B cell (primary cell): ENCODE results near the gene SH3BGR. TPM values are rescaled to one million over a fixed set of nuclear protein-coding genes. Genes with fewer than 3 reads are reported as not detected.

Experiments
- ATAC-seq: fragments of 200-7000 bp; cut with Tn5 transposase; one replicate; pipeline ENCODE4 v1.10.0; 2021; ENCODE audit warnings: low read depth, mild to moderate bottlenecking, moderate number of reproducible peaks, moderate library complexity
- CTCF ChIA-PET: fragments of 350-600 bp; sonication (Branson Sonifier 250); formaldehyde crosslinking; loops from one replicate; lab custom pipeline; 2021; ENCODE audit warnings: antibody characterized with exemption, inconsistent platforms; lab: Charles Lee
- POLR2A ChIA-PET: fragments of 350-600 bp; sonication (Branson Sonifier 250); formaldehyde crosslinking; loops from one replicate; lab custom pipeline; 2021; ENCODE audit warnings: antibody characterized with exemption; lab: Charles Lee
- DNase-seq: peaks from one replicate; pipeline ENCODE4 v3.0.0; 2013
- H2AFZ ChIP-seq: 2 replicates; pipeline ENCODE4 v1.6.1; 2012; ENCODE audit warnings: mild to moderate bottlenecking, low read depth, low read length; ENCODE audit not compliant: insufficient read depth, poor library complexity, severe bottlenecking
- H3K27ac ChIP-seq, 2 donors: 1 replicate in 1 of 2; 2 replicates in 1 of 2; pipeline ENCODE4 v1.5.1; 2012 to 2013; ENCODE audit warnings: low read length in 2 of 2, mild to moderate bottlenecking in 2 of 2, moderate library complexity in 1 of 2
- H3K27me3 ChIP-seq, 4 experiments: fragments of 200-600 bp in 1 of 4; sonication (generic) in 1 of 4; replicated peaks in 1 of 4; 1 replicate in 2 of 4; 2 replicates in 2 of 4; pipeline versions ENCODE4 v1.6.1 to v1.7.0; 2013 to 2016; ENCODE audit warnings: low read length in 3 of 4, mild to moderate bottlenecking in 2 of 4, mixed read lengths in 1 of 4, moderate library complexity in 1 of 4; ENCODE audit not compliant: insufficient read depth in 4 of 4, control insufficient read depth in 3 of 4; ENCODE audit errors: control extremely low read depth in 1 of 4
- H3K36me3 ChIP-seq, 2 experiments: replicated peaks in 1 of 2; 1 replicate in 1 of 2; 2 replicates in 1 of 2; pipeline versions ENCODE4 v1.6.1 to v1.7.1; 2013; ENCODE audit warnings: low read length in 1 of 2; ENCODE audit not compliant: insufficient read depth in 2 of 2, control insufficient read depth in 1 of 2; ENCODE audit errors: control extremely low read depth in 1 of 2, extremely low read depth in 1 of 2
- H3K4me1 ChIP-seq, 2 donors: fragments of 200-600 bp in 1 of 2; sonication (generic) in 1 of 2; 1 replicate in 1 of 2; 2 replicates in 1 of 2; pipeline versions ENCODE4 v1.5.1 to v1.6.1; 2013 to 2017; ENCODE audit warnings: low read length in 2 of 2; ENCODE audit not compliant: control insufficient read depth in 2 of 2, insufficient read depth in 2 of 2
- H3K4me2 ChIP-seq: replicated peaks from 2 replicates; pipeline ENCODE3; 2012; ENCODE audit warnings: mild to moderate bottlenecking, low read depth, low read length; ENCODE audit not compliant: poor library complexity, severe bottlenecking
- H3K4me3 ChIP-seq, 5 experiments: fragments of 200-600 bp in 1 of 5; sonication (generic) in 1 of 5; 1 replicate in 3 of 5; 2 replicates in 2 of 5; pipeline versions ENCODE4 v1.5.1 to v1.7.0; 2011 to 2016; ENCODE audit warnings: low read length in 4 of 5, mild to moderate bottlenecking in 4 of 5, low read depth in 2 of 5, control low read depth in 1 of 5, moderate library complexity in 1 of 5; ENCODE audit not compliant: insufficient read depth in 1 of 5; ENCODE audit errors: control extremely low read depth in 1 of 5, extremely low read depth in 1 of 5
- H3K79me2 ChIP-seq: fragments of 200-600 bp; sonication (generic); one replicate; pipeline ENCODE4 v1.6.0; 2016; ENCODE audit warnings: low read length; ENCODE audit not compliant: control insufficient read depth, insufficient read depth
- H3K9ac ChIP-seq: fragments of 200-600 bp; sonication (generic); 2 replicates; pipeline ENCODE4 v1.6.1; 2017; ENCODE audit warnings: mild to moderate bottlenecking, low read length, moderate library complexity
- H3K9me3 ChIP-seq, 3 donors: one replicate each; pipeline versions ENCODE4 v1.6.1 to v1.7.1; 2013; ENCODE audit warnings: low read length in 2 of 3; ENCODE audit not compliant: control insufficient read depth in 2 of 3, insufficient read depth in 1 of 3; ENCODE audit errors: control extremely low read depth in 1 of 3
- H4K20me1 ChIP-seq: 2 replicates; pipeline ENCODE4 v1.6.0; 2012; ENCODE audit warnings: mild to moderate bottlenecking, low read length; ENCODE audit not compliant: insufficient read depth, control insufficient read depth, poor library complexity, severe bottlenecking
- H3K27ac Mint-ChIP-seq: one replicate; pipeline ENCODE4 v1.8.0; 2021; ENCODE audit warnings: mixed read lengths
- H3K27me3 Mint-ChIP-seq: one replicate; pipeline ENCODE4 v1.8.0; 2021; ENCODE audit warnings: mixed read lengths
- H3K4me1 Mint-ChIP-seq: one replicate; pipeline ENCODE4 v1.8.0; 2021; ENCODE audit warnings: mixed read lengths
- H3K4me3 Mint-ChIP-seq: one replicate; pipeline ENCODE4 v1.8.0; 2021; ENCODE audit warnings: mixed read lengths
- H3K9me3 Mint-ChIP-seq: one replicate; pipeline ENCODE4 v1.8.0; 2022; ENCODE audit warnings: mixed read lengths; ENCODE audit not compliant: insufficient read depth
- CTCF ChIP-seq: fragments of 200-600 bp; IDR thresholded peaks from one replicate; pipeline ENCODE4 v1.8.0; 2022; ENCODE audit warnings: antibody characterized with exemption, mild to moderate bottlenecking
- EZH2 ChIP-seq: IDR thresholded peaks from 2 replicates; pipeline ENCODE4 v1.6.1; 2012; ENCODE audit warnings: borderline replicate concordance, low read depth, mild to moderate bottlenecking, moderate library complexity, low read length; ENCODE audit not compliant: insufficient read depth, poor library complexity, severe bottlenecking
- WGBS: methylation state at CpG from one replicate; pipeline ENCODE4 v1.1.5; 2013; ENCODE audit warnings: missing lambda C conversion rate; ENCODE audit not compliant: insufficient coverage; 5-methylcytosine and 5-hydroxymethylcytosine counted together
- intact Hi-C: fragments of 100-400 bp; cut with micrococcal nuclease; formaldehyde crosslinking; loops from one replicate; pipeline ENCODE4 v1.10.0; 2022
- polyA plus RNA-seq: library from polyadenylated mRNA; depleted of rRNA; stranded (reverse); fragments of >200 nt; gene quantifications from 2 replicates; pipeline ENCODE4 v1.2.3, GENCODE V29; 2012
- total RNA-seq, 2 donors: library from RNA; stranded (reverse); fragments of 120-200 nt in 1 of 2; gene quantifications; 1 replicate in 1 of 2; 2 replicates in 1 of 2; pipeline versions ENCODE4 v1.2.3 to v1.2.4, GENCODE V29; 2013 to 2022

Gene SH3BGR
- total and polyA plus RNA-seq, 2 donors (not counting 1 experiment from before 2014, with no cell fraction given): 0.21 to 1.7 TPM

- DNase-seq (no peak), ATAC-seq (no peak)
- Mint-ChIP-seq H3K27me3 (peaks cover 12% of the 10 kb centered on the region), H3K4me1 (no peaks in the 10 kb centered on the region), H3K4me3 (no peak overlapping the region), H3K27ac (no peak overlapping the region), H3K9me3 (no peaks in the 10 kb centered on the region)
- intact Hi-C loops: no loop called here
- ChIA-PET POLR2A (no interaction called here), CTCF (no interaction called here)
- no peak overlapping the region for H2AFZ ChIP-seq
- TF ChIP-seq CTCF (no peak), EZH2 (no peak)
- H3K4me2 ChIP-seq: no peak overlapping the region
- H3K4me1 ChIP-seq: no peaks in the 10 kb centered on the region
- no peak overlapping the region for H3K27ac ChIP-seq
- H3K4me3 ChIP-seq: no peak overlapping the region
- H4K20me1 ChIP-seq: no peaks in the 10 kb centered on the region
- H3K9ac ChIP-seq: no peak overlapping the region
- no peaks in the 10 kb centered on the region for H3K27me3 ChIP-seq
- H3K9me3 ChIP-seq: no peaks in the 10 kb centered on the region
- H3K36me3 ChIP-seq: no peaks in the 10 kb centered on the region
- WGBS: 93% methylated on average over 12 of the region's 12 CpGs
- H3K79me2 ChIP-seq: no peaks in the 10 kb centered on the region
Observed at GRCh38 chr21:39525601-39526000, 73.8 kb downstream of the SH3BGR start.

- Mint-ChIP-seq H3K9me3 (no peaks in the 10 kb centered on the region), H3K27me3 (peaks cover 12% of the 10 kb centered on the region), H3K4me1 (no peaks in the 10 kb centered on the region), H3K27ac (no peak overlapping the region), H3K4me3 (no peak overlapping the region)
- no peaks in the 10 kb centered on the region for H3K36me3 ChIP-seq
- no peaks in the 10 kb centered on the region for H3K79me2 ChIP-seq
- no peak overlapping the region for H3K9ac ChIP-seq
- ChIA-PET CTCF (interaction anchor here (0.6 to 1.1 kb wide), 2 partner anchors 9 to 10 kb away, joined by 3 read pairs; no protein-coding TSS in a partner anchor), POLR2A (no interaction called here)
- H3K9me3 ChIP-seq: no peaks in the 10 kb centered on the region
- H3K4me2 ChIP-seq: no peak overlapping the region
- WGBS: 90% methylated on average over 5 of the region's 5 CpGs
- TF ChIP-seq EZH2 (no peak), CTCF (no peak)
- intact Hi-C loops: no loop called here
- no peak overlapping the region for H2AFZ ChIP-seq
- DNase-seq: no peak
- no peaks in the 10 kb centered on the region for H3K27me3 ChIP-seq
- no peak for ATAC-seq
- no peak overlapping the region for H3K27ac ChIP-seq
- H3K4me3 ChIP-seq: no peak overlapping the region
- no peaks in the 10 kb centered on the region for H3K4me1 ChIP-seq
- no peaks in the 10 kb centered on the region for H4K20me1 ChIP-seq
Observed at GRCh38 chr21:39527067-39527595, 75.4 kb downstream of the SH3BGR start.
